ENCODE measurements around the gene AK3. TPM values are rescaled to one million over a fixed set of nuclear protein-coding genes. Genes with fewer than 3 reads are reported as not detected.

Gene AK3
- total and polyA plus RNA-seq, 9 of the 15 experiments (the other 6 are each of a cell fraction or from before 2014, with no cell fraction given), result 12.2 to 78.6 (median 41.8) TPM

- 0 out of 2 replicates have a peak, but pooled peaks have one; percentile 12 for TF ChIP-seq SMARCE1 (IDR thresholded peaks at IDR 0.05)
- TF ChIP-seq HDAC6 (IDR thresholded peaks at IDR 0.05; ENCODE audit: low read depth, low read length), result no peak
- no peak for TF ChIP-seq SLC30A9 (CRISPR knock-in tag; IDR thresholded peaks at IDR 0.05)
- no peak for TF ChIP-seq ZFPM2 (CRISPR knock-in tag; IDR thresholded peaks at IDR 0.05)
- no peak for TF ChIP-seq ZKSCAN3 (CRISPR knock-in tag; IDR thresholded peaks at IDR 0.05)
- TF ChIP-seq MBD2 (IDR thresholded peaks at IDR 0.05; ENCODE audit: borderline replicate concordance, low read depth), result no peak
- TF ChIP-seq CBX8 (IDR thresholded peaks at IDR 0.05; ENCODE audit: borderline replicate concordance, extremely low read depth, low read depth, low read length, poor library complexity, severe bottlenecking), result no peak
- TF ChIP-seq RBFOX2 (IDR thresholded peaks at IDR 0.05; ENCODE audit: low read depth, low read length), result no peak
- no peak for TF ChIP-seq BRD9 (IDR thresholded peaks at IDR 0.05; ENCODE audit: low read depth, partially characterized antibody)
- TF ChIP-seq ZBTB40 (IDR thresholded peaks at IDR 0.05), result no peak
- TF ChIP-seq ZBTB40 (CRISPR knock-in tag; IDR thresholded peaks at IDR 0.05), result no peak
- no peak for TF ChIP-seq FOXJ2 (tag; IDR thresholded peaks at IDR 0.05)
- no peak for TF ChIP-seq KHSRP (IDR thresholded peaks at IDR 0.05)
- no peak for TF ChIP-seq ZSCAN32 (CRISPR knock-in tag; IDR thresholded peaks at IDR 0.05)
- no peak for TF ChIP-seq ZNF134 (CRISPR knock-in tag; conservative IDR thresholded peaks at IDR 0.05)
- TF ChIP-seq ZFP36 (IDR thresholded peaks at IDR 0.05; ENCODE audit: low read depth, low read length, partially characterized antibody), result no peak
- no peak for TF ChIP-seq ELK3 (CRISPR knock-in tag; IDR thresholded peaks at IDR 0.05)
- no peak for TF ChIP-seq ZNF398 (CRISPR knock-in tag; IDR thresholded peaks at IDR 0.05)
These were observed 62.2 kb downstream of the AK3 start (continued) for GRCh38 chr9:4678679-4679267.

Data from K562 (cell line).